Mesothelial cell of epicardium (in vitro differentiated cells): ENCODE data around the gene SP100. TPM values are rescaled to one million over a fixed set of nuclear protein-coding genes. Genes with fewer than 3 reads are reported as not detected.

Source experiments
- DNase-seq, 2 experiments: peaks; one replicate each; pipeline ENCODE4 v3.0.0; 2021; ENCODE audit warnings: low spot score in 2 of 2; ENCODE audit not compliant: unreplicated experiment in 2 of 2
- H3K27ac Mint-ChIP-seq: 2 replicates; pipeline ENCODE4 v1.8.0; 2021; ENCODE audit warnings: mixed read lengths
- H3K27me3 Mint-ChIP-seq: 2 replicates; pipeline ENCODE4 v1.8.0; 2021; ENCODE audit warnings: low read depth, mixed read lengths
- H3K36me3 Mint-ChIP-seq: 2 replicates; pipeline ENCODE4 v1.8.0; 2021; ENCODE audit warnings: mixed read lengths
- H3K4me1 Mint-ChIP-seq: 2 replicates; pipeline ENCODE4 v1.8.0; 2021; ENCODE audit warnings: mixed read lengths
- H3K4me3 Mint-ChIP-seq: 2 replicates; pipeline ENCODE4 v1.8.0; 2021; ENCODE audit warnings: mild to moderate bottlenecking, moderate library complexity, mixed read lengths
- H3K9me3 Mint-ChIP-seq: 2 replicates; pipeline ENCODE4 v1.8.0; 2021; ENCODE audit warnings: mixed read lengths
- CTCF ChIP-seq: fragments of 200-600 bp; sonication (generic); IDR thresholded peaks from one replicate; pipeline ENCODE4 v1.5.0; 2021; ENCODE audit warnings: antibody characterized with exemption; ENCODE audit not compliant: unreplicated experiment
- total RNA-seq: library from RNA; stranded (reverse); gene quantifications from 3 replicates; pipeline ENCODE4 v1.2.1, GENCODE V29; 2021

SP100 gene
- total RNA-seq, 1 donor from 2014 or later: 52.0 TPM

- H3K4me3 Mint-ChIP-seq: no peak overlapping the region
- H3K36me3 Mint-ChIP-seq: peaks cover 6% of the 10 kb centered on the region
- peaks cover 2% of the 10 kb centered on the region for H3K27me3 Mint-ChIP-seq
- H3K9me3 Mint-ChIP-seq: peaks cover 13% of the 10 kb centered on the region
- TF ChIP-seq CTCF: no peak
- no peaks in the 10 kb centered on the region for H3K4me1 Mint-ChIP-seq
- DNase-seq: no peak
- H3K27ac Mint-ChIP-seq: no peak overlapping the region
These were observed 79.0 kb downstream of the SP100 start for GRCh38 chr2:230494980-230495379.

- no peak for DNase-seq
- H3K4me1 Mint-ChIP-seq: no peaks in the 10 kb centered on the region
- H3K36me3 Mint-ChIP-seq: no peaks in the 10 kb centered on the region
- peaks cover 2% of the 10 kb centered on the region for H3K27me3 Mint-ChIP-seq
- no peak overlapping the region for H3K27ac Mint-ChIP-seq
- TF ChIP-seq CTCF: no peak
- H3K9me3 Mint-ChIP-seq: peaks cover 11% of the 10 kb centered on the region
- no peak overlapping the region for H3K4me3 Mint-ChIP-seq
These were observed 80.9 kb downstream of the SP100 start for GRCh38 chr2:230496891-230497290.

- DNase-seq: no peak
- peaks cover 10% of the 10 kb centered on the region for H3K9me3 Mint-ChIP-seq
- peaks cover 2% of the 10 kb centered on the region for H3K27me3 Mint-ChIP-seq
- no peaks in the 10 kb centered on the region for H3K36me3 Mint-ChIP-seq
- H3K27ac Mint-ChIP-seq: no peak overlapping the region
- no peaks in the 10 kb centered on the region for H3K4me1 Mint-ChIP-seq
- no peak for TF ChIP-seq CTCF
- H3K4me3 Mint-ChIP-seq: no peak overlapping the region
These were observed 82.6 kb downstream of the SP100 start for GRCh38 chr2:230498506-230499107.

- no peaks in the 10 kb centered on the region for H3K36me3 Mint-ChIP-seq
These were observed 86.6 kb downstream of the SP100 start for GRCh38 chr2:230502593-230502992.

GRCh38 chr2:230503798-230504197 is 87.8 kb downstream of the SP100 start:
- H3K4me1 Mint-ChIP-seq: no peaks in the 10 kb centered on the region
- peaks cover 10% of the 10 kb centered on the region for H3K9me3 Mint-ChIP-seq
- H3K27me3 Mint-ChIP-seq: no peaks in the 10 kb centered on the region
- TF ChIP-seq CTCF: no peak
- H3K4me3 Mint-ChIP-seq: no peak overlapping the region
- no peaks in the 10 kb centered on the region for H3K36me3 Mint-ChIP-seq
- H3K27ac Mint-ChIP-seq: no peak overlapping the region
- no peak for DNase-seq

More at GRCh38 chr2:230502593-230502992, 86.6 kb downstream of the SP100 start:
- no peak overlapping the region for H3K4me3 Mint-ChIP-seq
- no peak for DNase-seq
- H3K27ac Mint-ChIP-seq: no peak overlapping the region
- no peaks in the 10 kb centered on the region for H3K4me1 Mint-ChIP-seq
- TF ChIP-seq CTCF: no peak
- H3K27me3 Mint-ChIP-seq: no peaks in the 10 kb centered on the region
- H3K9me3 Mint-ChIP-seq: peaks cover 10% of the 10 kb centered on the region

- Mint-ChIP-seq H3K27ac (no peak overlapping the region), H3K9me3 (peaks cover 10% of the 10 kb centered on the region), H3K36me3 (no peaks in the 10 kb centered on the region), H3K4me3 (no peak overlapping the region), H3K4me1 (no peaks in the 10 kb centered on the region), H3K27me3 (no peaks in the 10 kb centered on the region)
- no peak for TF ChIP-seq CTCF
- no peak for DNase-seq
These were observed 89.2 kb downstream of the SP100 start for GRCh38 chr2:230505162-230505561.
